Tibial nerve (tissue), 3 donors: Measurements from ENCODE around the gene ROPN1L.

Source experiments
- POLR2A ChIP-seq, 2 donors: fragments of 450-650 bp; IDR thresholded peaks; one replicate each; pipeline ENCODE4 v1.6.1; 2017; ENCODE audit warnings: antibody characterized with exemption in 2 of 2, mild to moderate bottlenecking in 2 of 2, moderate library complexity in 2 of 2
- TF ChIP-seq, protein P1 (sequence below), 5 experiments: fragments of 200-600 bp in 3 of 5; fragments of 450-650 bp in 2 of 5; sonication (generic) in 3 of 5; IDR thresholded peaks; one replicate each; pipeline ENCODE4 v1.5.1; 2016 to 2019; ENCODE audit warnings: antibody characterized with exemption in 5 of 5, mild to moderate bottlenecking in 3 of 5, moderate library complexity in 2 of 5

- TF ChIP-seq, protein P1, sequence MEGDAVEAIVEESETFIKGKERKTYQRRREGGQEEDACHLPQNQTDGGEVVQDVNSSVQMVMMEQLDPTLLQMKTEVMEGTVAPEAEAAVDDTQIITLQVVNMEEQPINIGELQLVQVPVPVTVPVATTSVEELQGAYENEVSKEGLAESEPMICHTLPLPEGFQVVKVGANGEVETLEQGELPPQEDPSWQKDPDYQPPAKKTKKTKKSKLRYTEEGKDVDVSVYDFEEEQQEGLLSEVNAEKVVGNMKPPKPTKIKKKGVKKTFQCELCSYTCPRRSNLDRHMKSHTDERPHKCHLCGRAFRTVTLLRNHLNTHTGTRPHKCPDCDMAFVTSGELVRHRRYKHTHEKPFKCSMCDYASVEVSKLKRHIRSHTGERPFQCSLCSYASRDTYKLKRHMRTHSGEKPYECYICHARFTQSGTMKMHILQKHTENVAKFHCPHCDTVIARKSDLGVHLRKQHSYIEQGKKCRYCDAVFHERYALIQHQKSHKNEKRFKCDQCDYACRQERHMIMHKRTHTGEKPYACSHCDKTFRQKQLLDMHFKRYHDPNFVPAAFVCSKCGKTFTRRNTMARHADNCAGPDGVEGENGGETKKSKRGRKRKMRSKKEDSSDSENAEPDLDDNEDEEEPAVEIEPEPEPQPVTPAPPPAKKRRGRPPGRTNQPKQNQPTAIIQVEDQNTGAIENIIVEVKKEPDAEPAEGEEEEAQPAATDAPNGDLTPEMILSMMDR (IDR thresholded peaks at IDR 0.05): no peak
- TF ChIP-seq POLR2A (IDR thresholded peaks at IDR 0.05): no peak
Observed at GRCh38 chr5:10427201-10427600, 14.5 kb upstream of the ROPN1L start.
